Measurements from ENCODE around the gene AGFG2. TPM values are rescaled to one million over a fixed set of nuclear protein-coding genes. Genes with fewer than 3 reads are reported as not detected.

AGFG2 gene
- total and polyA plus RNA-seq, 2 of the 13 experiments (the other 11 are each of a cell fraction or from before 2014, with no cell fraction given), result 125 to 132 TPM

- TF ChIP-seq, protein P1, sequence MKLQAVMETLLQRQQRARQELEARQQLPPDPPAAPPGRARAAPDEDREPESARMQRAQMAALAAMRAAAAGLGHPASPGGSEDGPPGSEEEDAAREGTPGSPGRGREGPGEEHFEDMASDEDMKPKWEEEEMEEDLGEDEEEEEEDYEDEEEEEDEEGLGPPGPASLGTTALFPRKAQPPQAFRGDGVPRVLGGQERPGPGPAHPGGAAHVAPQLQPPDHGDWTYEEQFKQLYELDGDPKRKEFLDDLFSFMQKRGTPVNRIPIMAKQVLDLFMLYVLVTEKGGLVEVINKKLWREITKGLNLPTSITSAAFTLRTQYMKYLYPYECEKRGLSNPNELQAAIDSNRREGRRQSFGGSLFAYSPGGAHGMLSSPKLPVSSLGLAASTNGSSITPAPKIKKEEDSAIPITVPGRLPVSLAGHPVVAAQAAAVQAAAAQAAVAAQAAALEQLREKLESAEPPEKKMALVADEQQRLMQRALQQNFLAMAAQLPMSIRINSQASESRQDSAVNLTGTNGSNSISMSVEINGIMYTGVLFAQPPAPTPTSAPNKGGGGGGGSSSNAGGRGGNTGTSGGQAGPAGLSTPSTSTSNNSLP (IDR thresholded peaks at IDR 0.05; ENCODE audit: low read depth, low read length), result peak; percentile 90
- TF ChIP-seq GTF3A (CRISPR knock-in tag; conservative IDR thresholded peaks at IDR 0.05) (no peak), KDM5B (CRISPR knock-in tag; IDR thresholded peaks at IDR 0.05; ENCODE audit: borderline replicate concordance) (no peak), ZNF282 (IDR thresholded peaks at IDR 0.05; ENCODE audit: partially characterized antibody) (no peak), PCBP2 (optimal IDR thresholded peaks at IDR 0.05; ENCODE audit: low read depth, low read length, poor library complexity, severe bottlenecking) (no peak), HCFC1 (IDR thresholded peaks at IDR 0.05; ENCODE audit: low read depth, low read length) (no peak), ETV5 (CRISPR knock-in tag; IDR thresholded peaks at IDR 0.05; ENCODE audit: borderline replicate concordance) (peak; percentile 96), SCMH1 (CRISPR knock-in tag; IDR thresholded peaks at IDR 0.05; ENCODE audit: borderline replicate concordance) (no peak), PRPF4 (IDR thresholded peaks at IDR 0.05; ENCODE audit: low read depth, low read length, poor library complexity, severe bottlenecking) (no peak), SRF (IDR thresholded peaks at IDR 0.05; ENCODE audit: low read depth, low read length) (no peak), ZNF552 (CRISPR knock-in tag; IDR thresholded peaks at IDR 0.05; ENCODE audit: borderline replicate concordance) (no peak), MED1 (CRISPR knock-in tag; IDR thresholded peaks at IDR 0.05) (peak; percentile 96), ZNF460 (CRISPR knock-in tag; IDR thresholded peaks at IDR 0.05; ENCODE audit: borderline replicate concordance) (no peak), BORCS8-MEF2B (CRISPR knock-in tag; IDR thresholded peaks at IDR 0.05) (no peak), MXD3 (CRISPR knock-in tag; IDR thresholded peaks at IDR 0.05) (no peak), ATF7 (IDR thresholded peaks at IDR 0.05) (no peak), ATF7 (CRISPR knock-in tag; IDR thresholded peaks at IDR 0.05) (no peak), ZNF549 (CRISPR knock-in tag; IDR thresholded peaks at IDR 0.05) (no peak), ELF4 (CRISPR knock-in tag; IDR thresholded peaks at IDR 0.05; ENCODE audit: borderline replicate concordance) (no peak; the same call in 1 of the 2 replicates), ZMYM4 (CRISPR knock-in tag; IDR thresholded peaks at IDR 0.05) (no peak; the same call in 1 of the 2 replicates), RORA (CRISPR knock-in tag; IDR thresholded peaks at IDR 0.05) (no peak)
- TF ChIP-seq, protein P2, sequence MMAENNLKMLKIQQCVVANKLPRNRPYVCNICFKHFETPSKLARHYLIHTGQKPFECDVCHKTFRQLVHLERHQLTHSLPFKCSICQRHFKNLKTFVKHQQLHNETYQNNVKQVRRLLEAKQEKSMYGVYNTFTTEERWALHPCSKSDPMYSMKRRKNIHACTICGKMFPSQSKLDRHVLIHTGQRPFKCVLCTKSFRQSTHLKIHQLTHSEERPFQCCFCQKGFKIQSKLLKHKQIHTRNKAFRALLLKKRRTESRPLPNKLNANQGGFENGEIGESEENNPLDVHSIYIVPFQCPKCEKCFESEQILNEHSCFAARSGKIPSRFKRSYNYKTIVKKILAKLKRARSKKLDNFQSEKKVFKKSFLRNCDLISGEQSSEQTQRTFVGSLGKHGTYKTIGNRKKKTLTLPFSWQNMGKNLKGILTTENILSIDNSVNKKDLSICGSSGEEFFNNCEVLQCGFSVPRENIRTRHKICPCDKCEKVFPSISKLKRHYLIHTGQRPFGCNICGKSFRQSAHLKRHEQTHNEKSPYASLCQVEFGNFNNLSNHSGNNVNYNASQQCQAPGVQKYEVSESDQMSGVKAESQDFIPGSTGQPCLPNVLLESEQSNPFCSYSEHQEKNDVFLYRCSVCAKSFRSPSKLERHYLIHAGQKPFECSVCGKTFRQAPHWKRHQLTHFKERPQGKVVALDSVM (CRISPR knock-in tag; IDR thresholded peaks at IDR 0.05), result 0 out of 2 replicates have a peak, but pooled peaks have one; percentile 8
- TF ChIP-seq, protein P3, sequence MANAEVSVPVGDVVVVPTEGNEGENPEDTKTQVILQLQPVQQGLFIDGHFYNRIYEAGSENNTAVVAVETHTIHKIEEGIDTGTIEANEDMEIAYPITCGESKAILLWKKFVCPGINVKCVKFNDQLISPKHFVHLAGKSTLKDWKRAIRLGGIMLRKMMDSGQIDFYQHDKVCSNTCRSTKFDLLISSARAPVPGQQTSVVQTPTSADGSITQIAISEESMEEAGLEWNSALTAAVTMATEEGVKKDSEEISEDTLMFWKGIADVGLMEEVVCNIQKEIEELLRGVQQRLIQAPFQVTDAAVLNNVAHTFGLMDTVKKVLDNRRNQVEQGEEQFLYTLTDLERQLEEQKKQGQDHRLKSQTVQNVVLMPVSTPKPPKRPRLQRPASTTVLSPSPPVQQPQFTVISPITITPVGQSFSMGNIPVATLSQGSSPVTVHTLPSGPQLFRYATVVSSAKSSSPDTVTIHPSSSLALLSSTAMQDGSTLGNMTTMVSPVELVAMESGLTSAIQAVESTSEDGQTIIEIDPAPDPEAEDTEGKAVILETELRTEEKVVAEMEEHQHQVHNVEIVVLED (CRISPR knock-in tag; IDR thresholded peaks at IDR 0.05; ENCODE audit: borderline replicate concordance), result no peak
- TF ChIP-seq, protein P4, sequence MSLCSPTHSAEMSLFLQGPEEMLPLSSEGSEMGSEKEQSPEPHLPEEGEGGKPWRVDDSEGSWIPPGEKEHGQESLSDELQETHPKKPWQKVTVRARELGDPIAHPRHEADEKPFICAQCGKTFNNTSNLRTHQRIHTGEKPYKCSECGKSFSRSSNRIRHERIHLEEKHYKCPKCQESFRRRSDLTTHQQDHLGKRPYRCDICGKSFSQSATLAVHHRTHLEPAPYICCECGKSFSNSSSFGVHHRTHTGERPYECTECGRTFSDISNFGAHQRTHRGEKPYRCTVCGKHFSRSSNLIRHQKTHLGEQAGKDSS (CRISPR knock-in tag; IDR thresholded peaks at IDR 0.05; ENCODE audit: borderline replicate concordance, low read depth), result no peak
Observed at GRCh38 chr7:100546129-100546925, 7.3 kb downstream of the AGFG2 start (continued).
